ENCODE measurements around the gene C21orf58.

DNA sequence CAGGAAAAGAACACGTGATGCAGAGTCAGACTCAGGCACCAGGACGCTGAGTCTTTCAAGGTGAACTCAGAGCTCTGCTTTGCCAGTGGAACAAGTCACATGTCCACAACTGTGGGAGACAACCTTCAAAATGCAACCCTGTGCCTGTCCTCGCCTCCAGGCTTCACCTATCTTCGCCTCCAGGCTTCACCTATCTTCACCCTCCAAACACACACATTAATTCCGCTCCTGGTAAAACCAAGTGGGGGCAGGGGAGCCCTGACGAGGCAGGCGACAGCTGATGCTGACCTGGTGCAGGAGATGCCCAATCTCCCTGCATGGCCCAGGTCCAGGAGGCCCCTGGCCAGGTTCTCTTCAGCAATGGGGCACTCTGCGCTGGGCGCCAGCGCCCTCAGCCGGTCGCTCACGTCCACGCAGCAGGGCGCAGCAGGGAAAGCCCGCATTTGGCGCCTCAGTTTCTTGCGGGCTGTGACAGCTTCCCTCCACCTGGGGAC, 67.1 kb downstream of the C21orf58 start:
- no peak for TF ChIP-seq GATA3 (IDR thresholded peaks at IDR 0.05; ENCODE audit: low read depth, low read length)
- TF ChIP-seq GATA2 (IDR thresholded peaks at IDR 0.05; ENCODE audit: low read depth, low read length): no peak
